HEK293T (cell line): Measurements from ENCODE around the gene POU3F1.

Source experiments
- CTCF ChIA-PET: fragments of 350-600 bp; formaldehyde crosslinking; extraction: SDS; loops from one replicate; lab custom pipeline; 2021; ENCODE audit warnings: antibody characterized with exemption, inconsistent platforms; lab: Yijun Ruan, JAX
- POLR2A ChIA-PET: fragments of 350-600 bp; formaldehyde crosslinking; extraction: SDS; loops from one replicate; lab custom pipeline; 2020; ENCODE audit warnings: antibody characterized with exemption, inconsistent platforms; lab: Yijun Ruan, JAX
- DNase-seq: peaks from one replicate; pipeline ENCODE4 v3.0.0; 2012; ENCODE audit warnings: mixed read lengths; ENCODE audit errors: extremely low spot score
- ARNT ChIP-seq: fragments of 450-650 bp; IDR thresholded peaks from 2 replicates; pipeline ENCODE4 v1.6.1; 2017; ENCODE audit warnings: mild to moderate bottlenecking
- BHLHE40 ChIP-seq: fragments of 450-650 bp; IDR thresholded peaks from 2 replicates; pipeline ENCODE4 v1.6.1; 2016; ENCODE audit warnings: mild to moderate bottlenecking, moderate library complexity, borderline replicate concordance
- CTBP1 ChIP-seq: fragments of 450-650 bp; IDR thresholded peaks from 2 replicates; pipeline ENCODE4 v1.6.1; 2016; ENCODE audit warnings: borderline replicate concordance
- ELF4 ChIP-seq: fragments of 450-650 bp; IDR thresholded peaks from 2 replicates; pipeline ENCODE4 v1.6.1; 2017; ENCODE audit warnings: antibody characterized with exemption
- FOXA1 ChIP-seq: fragments of 450-650 bp; IDR thresholded peaks from 2 replicates; pipeline ENCODE4 v1.6.1; 2016; ENCODE audit warnings: mild to moderate bottlenecking
- FOXK2 ChIP-seq: fragments of 450-650 bp; IDR thresholded peaks from 2 replicates; pipeline ENCODE4 v1.6.1; 2016; ENCODE audit warnings: mild to moderate bottlenecking
- FOXM1 ChIP-seq: fragments of 450-650 bp; IDR thresholded peaks from 2 replicates; pipeline ENCODE4 v1.6.1; 2017; ENCODE audit warnings: mild to moderate bottlenecking, borderline replicate concordance
- HDGF ChIP-seq: fragments of 450-650 bp; IDR thresholded peaks from 2 replicates; pipeline ENCODE4 v1.6.1; 2017; ENCODE audit warnings: antibody characterized with exemption, borderline replicate concordance
- L3MBTL2 ChIP-seq: fragments of 450-650 bp; conservative IDR thresholded peaks from 2 replicates; pipeline ENCODE4 v1.6.1; 2016; ENCODE audit warnings: mild to moderate bottlenecking
- LEF1 ChIP-seq: fragments of 450-650 bp; IDR thresholded peaks from 2 replicates; pipeline ENCODE4 v1.6.1; 2017; ENCODE audit warnings: mild to moderate bottlenecking, borderline replicate concordance
- NFRKB ChIP-seq: fragments of 450-650 bp; IDR thresholded peaks from 2 replicates; pipeline ENCODE4 v1.6.1; 2016; ENCODE audit warnings: mild to moderate bottlenecking, moderate library complexity
- SP1 ChIP-seq: fragments of 450-650 bp; IDR thresholded peaks from 2 replicates; pipeline ENCODE4 v1.6.1; 2017
- SUZ12 ChIP-seq: fragments of 450-650 bp; IDR thresholded peaks from 2 replicates; pipeline ENCODE4 v1.6.1; 2016; ENCODE audit warnings: mild to moderate bottlenecking
- TARDBP ChIP-seq: fragments of 450-650 bp; IDR thresholded peaks from 2 replicates; pipeline ENCODE4 v1.6.1; 2016
- ZNF384 ChIP-seq: fragments of 450-650 bp; IDR thresholded peaks from 2 replicates; pipeline ENCODE4 v1.6.1; 2016
- TF ChIP-seq, protein P1 (sequence below): fragments of 450-650 bp; IDR thresholded peaks from 2 replicates; pipeline ENCODE4 v1.6.1; 2016

POU3F1 gene

GRCh38 chr1:38014171-38014570, 32.4 kb downstream of the POU3F1 start:
- no peak for TF ChIP-seq HDGF
- TF ChIP-seq TARDBP: no peak
- no peak for TF ChIP-seq ELF4
- POLR2A ChIA-PET: no interaction called here
- CTCF ChIA-PET: no interaction called here
- DNase-seq: no peak

- CTCF ChIA-PET: no interaction called here
- POLR2A ChIA-PET: interaction anchor here (0.8 to 5.3 kb wide), 8 partner anchors 9 to 773 kb away, joined by 3 to 35 read pairs (median 6); partner anchors contain the start of gene SF3A3
- no peak for TF ChIP-seq HDGF
- no peak for TF ChIP-seq BHLHE40
- TF ChIP-seq, protein P1, sequence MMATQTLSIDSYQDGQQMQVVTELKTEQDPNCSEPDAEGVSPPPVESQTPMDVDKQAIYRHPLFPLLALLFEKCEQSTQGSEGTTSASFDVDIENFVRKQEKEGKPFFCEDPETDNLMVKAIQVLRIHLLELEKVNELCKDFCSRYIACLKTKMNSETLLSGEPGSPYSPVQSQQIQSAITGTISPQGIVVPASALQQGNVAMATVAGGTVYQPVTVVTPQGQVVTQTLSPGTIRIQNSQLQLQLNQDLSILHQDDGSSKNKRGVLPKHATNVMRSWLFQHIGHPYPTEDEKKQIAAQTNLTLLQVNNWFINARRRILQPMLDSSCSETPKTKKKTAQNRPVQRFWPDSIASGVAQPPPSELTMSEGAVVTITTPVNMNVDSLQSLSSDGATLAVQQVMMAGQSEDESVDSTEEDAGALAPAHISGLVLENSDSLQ: no peak
- TF ChIP-seq L3MBTL2: no peak
- TF ChIP-seq FOXA1: no peak
- TF ChIP-seq SUZ12: no peak
- no peak for TF ChIP-seq NFRKB
- no peak for TF ChIP-seq TARDBP
- no peak for TF ChIP-seq ELF4
- TF ChIP-seq ARNT: no peak
- TF ChIP-seq CTBP1: no peak
- TF ChIP-seq LEF1: no peak
- TF ChIP-seq SP1: no peak
- TF ChIP-seq FOXM1: no peak
- no peak for DNase-seq
Observed at GRCh38 chr1:38013227-38013622, 33.4 kb downstream of the POU3F1 start.

- CTCF ChIA-PET: no interaction called here
- TF ChIP-seq ELF4: peak; percentile 75
- no peak for TF ChIP-seq SP1
- TF ChIP-seq, protein P1: peak; percentile 82
- TF ChIP-seq FOXK2: no peak
- no peak for TF ChIP-seq FOXA1
- TF ChIP-seq L3MBTL2: peak; percentile 100
- peak; percentile 52; the same call in 1 of the 2 replicates for TF ChIP-seq NFRKB
- peak; percentile 93 for DNase-seq
- POLR2A ChIA-PET: interaction anchor here (0.8 to 5.3 kb wide), 10 partner anchors 10 to 773 kb away, joined by 3 to 35 read pairs (median 6); partner anchors contain the start of genes MTF1 and SF3A3
Observed at GRCh38 chr1:38012363-38013226, 34.0 kb downstream of the POU3F1 start, which contains the start of gene UTP11. Gene UTP11, plus strand, starts transcription at chr1:38012734. Its CDS starts 69 bp downstream, at chr1:38012803.

GRCh38 chr1:38009841-38010180, 36.8 kb downstream of the POU3F1 start:
- no peak for DNase-seq
- TF ChIP-seq LEF1: no peak
- TF ChIP-seq ZNF384: no peak
- POLR2A ChIA-PET: interaction anchor here (1.6 to 5.3 kb wide), 3 partner anchors 8 to 20 kb away, joined by 8 to 35 read pairs (median 9); partner anchors contain the start of gene SF3A3
- CTCF ChIA-PET: interaction anchor here (1.3 kb wide), 1 partner anchor 19 kb away, joined by 3 read pairs; no protein-coding TSS in a partner anchor

GRCh38 chr1:38009088-38009840, 37.3 kb downstream of the POU3F1 start:
- no peak for DNase-seq
- no peak for TF ChIP-seq FOXA1
- no peak for TF ChIP-seq FOXM1
- no peak for TF ChIP-seq L3MBTL2
- TF ChIP-seq ZNF384: no peak
- TF ChIP-seq HDGF: no peak
- no peak for TF ChIP-seq LEF1
- TF ChIP-seq SP1: no peak
- no peak for TF ChIP-seq BHLHE40
- no peak for TF ChIP-seq FOXK2
- TF ChIP-seq CTBP1: no peak
- TF ChIP-seq, protein P1: no peak
- POLR2A ChIA-PET: interaction anchor here (0.7 to 5.3 kb wide), 4 partner anchors 7 to 19 kb away, joined by 3 to 35 read pairs (median 8); partner anchors contain the start of gene SF3A3
- CTCF ChIA-PET: interaction anchor here (1.3 kb wide), 1 partner anchor 19 kb away, joined by 3 read pairs; no protein-coding TSS in a partner anchor
